Testis (tissue), 3 donors: Measurements from ENCODE around the gene MYADML2. TPM values are rescaled to one million over a fixed set of nuclear protein-coding genes. Genes with fewer than 3 reads are reported as not detected.

Source experiments
- DNase-seq: peaks from one replicate; pipeline ENCODE4 v3.0.0-alpha.2; 2019
- H3K27ac ChIP-seq, 2 donors: fragments of 200-600 bp; sonication (generic); one replicate each; pipeline ENCODE4 v1.5.1; 2019
- H3K27me3 ChIP-seq: fragments of 200-600 bp; sonication (generic); one replicate; pipeline ENCODE4 v1.5.1; 2019
- H3K36me3 ChIP-seq: fragments of 200-600 bp; sonication (generic); one replicate; pipeline ENCODE4 v1.5.1; 2017; ENCODE audit warnings: low read depth; ENCODE audit errors: missing control alignments
- H3K4me1 ChIP-seq: fragments of 200-600 bp; sonication (generic); one replicate; pipeline ENCODE4 v1.5.1; 2019
- H3K4me3 ChIP-seq, 2 donors: fragments of 200-600 bp; sonication (generic); one replicate each; pipeline ENCODE4 v1.5.1; 2017 to 2019
- H3K9me3 ChIP-seq: fragments of 200-600 bp; sonication (generic); one replicate; pipeline ENCODE4 v1.5.1; 2017
- POLR2A ChIP-seq: fragments of 450-650 bp; IDR thresholded peaks from one replicate; pipeline ENCODE4 v1.6.1; 2017; ENCODE audit warnings: antibody characterized with exemption, mild to moderate bottlenecking, moderate library complexity
- WGBS, 2 donors: methylation state at CpG; one replicate each; pipeline ENCODE4 v1.1.5; 2018; 5-methylcytosine and 5-hydroxymethylcytosine counted together
- intact Hi-C: fragments of 100-400 bp; cut with DNase I; formaldehyde crosslinking; loops from one replicate; pipeline ENCODE4 v1.15.1; 2023; ENCODE audit warnings: low total_unique reads
- polyA plus RNA-seq: library from polyadenylated mRNA; stranded (reverse); fragments of 350-450 nt; fragmentation: Illumina TruSeq; extraction: RNeasy Lipid Tissue Mini Kit (QIAGEN cat#74804); gene quantifications from one replicate; pipeline ENCODE4 v1.2.3, GENCODE V29; 2014; ENCODE audit warnings: low read depth, low replicate concordance; ENCODE audit not compliant: insufficient read depth
- total RNA-seq, 2 donors: library from RNA; depleted of rRNA; stranded (reverse); fragments of >200 nt; gene quantifications; one replicate each; pipeline ENCODE4 v1.2.3, GENCODE V29; 2016
- TF ChIP-seq, protein P1 (sequence below), 3 experiments: fragments of 450-650 bp in 2 of 3; fragments of 200-600 bp in 1 of 3; sonication (generic) in 1 of 3; IDR thresholded peaks; one replicate each; pipeline ENCODE4 v1.5.1; 2016 to 2019; ENCODE audit warnings: antibody characterized with exemption in 3 of 3, mild to moderate bottlenecking in 2 of 3, moderate library complexity in 1 of 3

Gene MYADML2
- total and polyA plus RNA-seq, 3 donors from 2014 or later = 0.16 to 0.57 (median 0.25) TPM

DNA sequence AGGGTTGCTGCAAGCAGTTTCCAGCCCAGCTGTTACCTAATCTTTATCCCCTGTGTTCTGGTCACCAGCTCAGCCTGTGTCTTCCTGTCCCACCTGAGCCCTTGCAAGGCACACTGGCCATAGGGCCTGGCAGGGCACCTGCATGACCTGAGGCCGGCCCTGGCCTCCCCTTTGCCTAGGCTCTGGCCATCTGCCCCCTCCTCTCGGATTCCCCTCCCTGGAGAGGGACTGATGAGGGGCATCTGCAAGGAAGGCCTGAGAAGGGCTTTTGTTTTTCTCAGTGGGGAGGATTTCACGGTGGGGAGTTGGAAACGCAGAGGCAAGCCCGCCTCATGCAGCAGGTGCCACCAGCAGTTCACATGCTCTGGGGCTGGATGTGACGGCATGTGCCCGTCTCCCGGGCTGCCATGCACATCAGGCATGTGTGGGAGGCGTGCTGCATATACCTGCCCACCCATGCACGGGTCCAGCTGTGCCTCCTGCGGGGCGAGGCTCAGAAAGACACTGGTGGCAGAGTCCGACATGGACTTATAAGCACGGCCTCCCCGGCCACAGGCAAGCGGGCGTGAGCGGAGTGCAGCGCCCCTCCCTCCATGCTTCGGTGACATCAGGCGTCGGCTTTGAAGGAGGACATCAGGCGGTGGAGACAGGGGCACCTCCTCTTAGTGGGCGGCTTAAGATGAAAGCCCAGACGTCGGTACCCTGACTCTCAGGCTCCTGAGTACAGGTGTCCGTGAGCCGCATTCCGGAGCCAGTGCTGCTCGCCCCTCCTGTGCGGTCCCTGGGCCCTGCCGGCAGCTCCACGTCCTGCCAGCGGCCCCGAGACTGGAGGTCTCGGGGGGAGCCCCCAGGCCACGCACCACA lies 46.9 kb upstream of the MYADML2 start:
- H3K9me3 ChIP-seq = no peaks in the 10 kb centered on the region
- TF ChIP-seq POLR2A = no peak
- TF ChIP-seq, protein P1, sequence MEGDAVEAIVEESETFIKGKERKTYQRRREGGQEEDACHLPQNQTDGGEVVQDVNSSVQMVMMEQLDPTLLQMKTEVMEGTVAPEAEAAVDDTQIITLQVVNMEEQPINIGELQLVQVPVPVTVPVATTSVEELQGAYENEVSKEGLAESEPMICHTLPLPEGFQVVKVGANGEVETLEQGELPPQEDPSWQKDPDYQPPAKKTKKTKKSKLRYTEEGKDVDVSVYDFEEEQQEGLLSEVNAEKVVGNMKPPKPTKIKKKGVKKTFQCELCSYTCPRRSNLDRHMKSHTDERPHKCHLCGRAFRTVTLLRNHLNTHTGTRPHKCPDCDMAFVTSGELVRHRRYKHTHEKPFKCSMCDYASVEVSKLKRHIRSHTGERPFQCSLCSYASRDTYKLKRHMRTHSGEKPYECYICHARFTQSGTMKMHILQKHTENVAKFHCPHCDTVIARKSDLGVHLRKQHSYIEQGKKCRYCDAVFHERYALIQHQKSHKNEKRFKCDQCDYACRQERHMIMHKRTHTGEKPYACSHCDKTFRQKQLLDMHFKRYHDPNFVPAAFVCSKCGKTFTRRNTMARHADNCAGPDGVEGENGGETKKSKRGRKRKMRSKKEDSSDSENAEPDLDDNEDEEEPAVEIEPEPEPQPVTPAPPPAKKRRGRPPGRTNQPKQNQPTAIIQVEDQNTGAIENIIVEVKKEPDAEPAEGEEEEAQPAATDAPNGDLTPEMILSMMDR (IDR thresholded peaks at IDR 0.05) = no peak
- H3K4me1 ChIP-seq = no peaks in the 10 kb centered on the region
- intact Hi-C loops = no loop called here
- no peak overlapping the region for H3K27ac ChIP-seq
- no peaks in the 10 kb centered on the region for H3K36me3 ChIP-seq
- no peaks in the 10 kb centered on the region for H3K27me3 ChIP-seq
- H3K4me3 ChIP-seq = no peak overlapping the region
- DNase-seq = no peak
- 90 to 91% methylated on average over 15 to 37 of the region's 37 CpGs for WGBS, 2 donors

GRCh38 chr17:81992306-81993102 lies 45.5 kb upstream of the MYADML2 start:
- intact Hi-C loops = no loop called here
- H3K9me3 ChIP-seq = no peaks in the 10 kb centered on the region
- no peak for DNase-seq
- 89 to 93% methylated on average over 15 to 31 of the region's 31 CpGs for WGBS, 2 donors
- H3K27ac ChIP-seq = no peak overlapping the region
- no peak for TF ChIP-seq POLR2A
- TF ChIP-seq, protein P1 (IDR thresholded peaks at IDR 0.05) = no peak
- no peaks in the 10 kb centered on the region for H3K36me3 ChIP-seq
- H3K27me3 ChIP-seq = no peaks in the 10 kb centered on the region
- H3K4me1 ChIP-seq = no peaks in the 10 kb centered on the region
- H3K4me3 ChIP-seq = no peak overlapping the region

DNA sequence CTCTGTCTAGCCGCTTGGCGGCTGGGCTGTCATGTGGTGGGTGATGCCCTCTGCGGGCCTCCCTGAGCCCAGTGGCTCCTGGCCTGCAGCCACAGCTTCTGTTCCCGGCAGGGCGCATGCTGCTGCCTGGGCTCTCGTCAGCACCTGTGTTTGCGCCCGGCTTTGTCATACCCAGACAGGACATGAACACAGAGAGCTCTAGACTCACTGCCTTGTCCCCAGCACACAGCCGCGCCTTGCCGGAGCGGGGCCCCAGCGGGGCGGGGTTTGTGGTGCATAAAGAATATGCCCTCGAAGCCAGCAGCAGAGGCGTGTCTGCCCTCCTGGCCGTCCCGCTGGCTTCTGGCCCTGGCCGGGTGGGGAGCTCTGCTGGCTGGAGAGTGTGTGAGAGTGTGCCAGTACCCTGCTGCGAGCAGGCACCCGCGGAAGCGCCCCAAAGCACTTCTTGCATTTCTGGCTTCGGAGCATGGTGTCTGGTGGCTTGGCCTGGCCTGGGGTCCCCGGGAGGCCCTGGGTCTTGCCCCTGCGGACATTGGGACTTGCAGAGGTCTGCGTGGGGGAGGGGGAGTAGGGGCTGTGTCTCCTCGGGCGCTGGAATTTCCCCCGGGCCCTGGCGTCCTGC lies 44.8 kb upstream of the MYADML2 start:
- H3K36me3 ChIP-seq = no peaks in the 10 kb centered on the region
- intact Hi-C loops = no loop called here
- H3K27ac ChIP-seq = no peak overlapping the region
- no peaks in the 10 kb centered on the region for H3K4me1 ChIP-seq
- H3K27me3 ChIP-seq = no peaks in the 10 kb centered on the region
- DNase-seq = no peak
- WGBS, 2 donors = 84% methylated on average over 12 to 31 of the region's 31 CpGs
- no peaks in the 10 kb centered on the region for H3K9me3 ChIP-seq
- no peak overlapping the region for H3K4me3 ChIP-seq
- TF ChIP-seq, protein P1 (IDR thresholded peaks at IDR 0.05) = no peak
- no peak for TF ChIP-seq POLR2A

DNA sequence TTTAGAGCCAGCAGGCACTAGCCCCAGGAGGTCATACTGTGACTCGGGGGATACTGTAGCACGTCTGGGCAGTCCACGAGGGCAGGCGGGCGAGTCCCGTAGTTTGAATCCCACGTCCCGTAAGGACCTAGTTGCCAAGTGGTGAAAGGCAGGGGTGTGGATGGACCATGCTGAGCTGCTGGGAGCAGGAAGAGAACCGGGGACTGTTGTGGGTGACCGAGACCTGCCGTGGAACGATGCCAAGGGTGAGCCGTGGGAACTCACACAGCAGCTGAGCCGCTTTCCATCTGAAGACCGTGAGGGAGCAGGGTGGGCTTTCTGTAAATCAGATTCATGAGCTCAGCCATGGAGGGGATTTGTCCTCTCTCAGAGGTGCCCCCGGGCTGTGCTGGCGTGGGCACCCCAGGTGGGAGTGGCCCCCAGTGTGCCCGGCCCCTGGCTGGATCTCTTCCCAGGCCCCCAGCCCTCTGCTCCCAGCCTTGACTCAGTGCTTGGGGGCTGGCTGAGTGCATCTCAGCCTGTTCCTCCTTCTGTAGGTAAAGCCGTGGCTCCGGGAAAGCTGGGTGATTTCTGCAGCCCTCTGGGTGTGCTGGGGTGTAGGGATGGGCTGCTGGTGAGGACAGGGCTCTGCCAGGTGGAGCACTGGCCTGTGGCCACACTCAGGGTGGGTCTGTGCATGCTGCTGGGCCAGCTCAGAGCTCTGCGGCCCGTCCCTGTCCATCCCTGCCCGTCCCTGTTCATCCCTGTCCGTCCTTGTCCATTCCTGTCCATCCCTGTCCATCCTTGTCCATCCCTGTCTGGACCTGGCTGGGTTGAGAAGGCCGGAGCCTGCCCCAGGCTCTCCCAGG lies 44.0 kb upstream of the MYADML2 start:
- Histone ChIP-seq H3K9me3 (no peaks in the 10 kb centered on the region), H3K27ac (no peak overlapping the region), H3K27me3 (no peaks in the 10 kb centered on the region), H3K36me3 (no peaks in the 10 kb centered on the region), H3K4me1 (no peaks in the 10 kb centered on the region), H3K4me3 (no peak overlapping the region)
- WGBS, 2 donors = 95 to 97% methylated on average over 20 to 25 of the region's 25 CpGs
- no peak for TF ChIP-seq POLR2A
- TF ChIP-seq, protein P1 (IDR thresholded peaks at IDR 0.05) = no peak
- DNase-seq = no peak
- intact Hi-C loops = no loop called here
